Measurements from ENCODE around the gene LDHB.
"Not testable (repeated sequence)": the region's sequence is repeated elsewhere in the genome, so short reads cannot be mapped to it uniquely, and the experiment has no call there.

The LDHB gene

DNA sequence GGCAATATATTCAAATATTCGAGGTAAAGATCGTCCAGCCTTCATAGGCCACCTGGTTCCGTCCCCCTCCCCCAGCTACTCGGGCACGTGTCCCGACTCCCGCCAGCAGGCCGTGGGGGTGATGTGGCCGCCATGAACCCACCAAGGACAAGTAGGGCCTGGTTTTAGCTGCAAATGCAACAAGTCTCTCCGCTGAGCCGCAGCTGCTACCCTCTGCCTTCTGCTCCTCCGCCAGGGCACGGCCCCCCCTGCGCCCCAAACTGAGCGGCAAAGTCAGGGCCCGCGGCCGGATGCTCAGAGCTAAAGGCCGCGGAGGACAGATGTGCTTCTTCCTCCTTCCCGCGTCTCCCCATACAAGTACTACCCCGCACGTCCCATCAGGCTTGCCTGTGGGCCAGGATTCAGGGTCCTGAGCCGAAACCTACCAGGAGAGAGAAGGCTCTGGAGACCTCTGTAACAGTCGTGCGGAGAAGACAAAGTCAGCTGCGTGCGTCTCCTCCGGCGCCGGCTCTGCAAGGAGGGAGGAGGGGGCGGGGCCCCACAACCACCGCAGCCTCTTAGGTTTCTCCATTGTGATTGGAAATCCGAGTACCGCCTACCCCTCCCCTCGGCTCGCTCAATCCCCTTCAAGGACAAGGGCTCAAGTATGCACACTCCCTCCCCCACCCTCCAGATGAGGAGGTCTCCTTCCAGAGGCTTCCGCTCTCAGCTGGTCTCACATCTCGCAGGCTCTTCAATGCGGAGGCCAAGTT is at the start of gene LDHB:
TSS of gene LDHB (minus strand) at position 517 of the 752 bp plus-strand sequence. CDS start 3,171 bp downstream, outside the sequence.
- peak; percentile 91 to 95 for DNase-seq (ENCODE audit: low read depth in 2 of 2)

DNA sequence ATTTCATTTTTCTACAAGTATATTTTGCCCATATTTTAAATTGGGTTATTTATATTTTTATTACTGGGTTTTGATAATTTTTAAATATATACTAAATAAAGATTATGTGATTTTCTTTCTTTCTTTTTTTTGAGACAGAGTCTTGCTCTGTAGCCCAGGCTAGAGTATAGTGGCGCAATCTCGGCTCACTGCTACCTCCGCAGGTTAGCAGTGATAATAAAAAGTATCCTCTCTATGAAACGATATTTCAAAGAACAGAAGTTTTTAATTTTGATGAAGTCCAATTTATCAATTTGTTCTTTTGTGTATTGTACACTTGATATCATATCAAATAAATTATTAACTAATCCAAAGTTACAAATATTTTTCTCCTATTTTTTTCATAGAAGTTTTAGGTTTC is 47.2 kb upstream of the LDHB start:
- DNase-seq (ENCODE audit: low read depth in 2 of 2) = no peak

DNA sequence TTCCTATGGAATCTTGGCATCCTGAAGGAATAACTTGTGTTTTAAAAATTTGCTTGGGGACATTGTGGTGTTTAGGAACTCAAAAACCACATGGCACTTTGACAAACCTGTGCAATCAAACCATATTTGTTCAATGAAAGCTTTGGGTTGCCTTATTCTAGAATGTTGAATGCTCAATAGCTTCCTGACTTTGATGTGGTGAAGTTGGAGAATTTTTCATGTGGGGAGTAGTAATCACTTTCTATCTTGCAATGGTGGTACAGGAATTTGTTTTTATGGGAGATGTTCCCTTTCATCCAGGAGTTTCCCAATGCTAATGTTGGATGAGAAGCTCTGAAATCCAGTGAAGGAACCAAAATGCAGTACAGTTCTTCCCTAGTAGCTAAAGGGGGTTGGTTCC is 42.2 kb upstream of the LDHB start:
- DNase-seq (ENCODE audit: low read depth in 2 of 2) = no peak

DNA sequence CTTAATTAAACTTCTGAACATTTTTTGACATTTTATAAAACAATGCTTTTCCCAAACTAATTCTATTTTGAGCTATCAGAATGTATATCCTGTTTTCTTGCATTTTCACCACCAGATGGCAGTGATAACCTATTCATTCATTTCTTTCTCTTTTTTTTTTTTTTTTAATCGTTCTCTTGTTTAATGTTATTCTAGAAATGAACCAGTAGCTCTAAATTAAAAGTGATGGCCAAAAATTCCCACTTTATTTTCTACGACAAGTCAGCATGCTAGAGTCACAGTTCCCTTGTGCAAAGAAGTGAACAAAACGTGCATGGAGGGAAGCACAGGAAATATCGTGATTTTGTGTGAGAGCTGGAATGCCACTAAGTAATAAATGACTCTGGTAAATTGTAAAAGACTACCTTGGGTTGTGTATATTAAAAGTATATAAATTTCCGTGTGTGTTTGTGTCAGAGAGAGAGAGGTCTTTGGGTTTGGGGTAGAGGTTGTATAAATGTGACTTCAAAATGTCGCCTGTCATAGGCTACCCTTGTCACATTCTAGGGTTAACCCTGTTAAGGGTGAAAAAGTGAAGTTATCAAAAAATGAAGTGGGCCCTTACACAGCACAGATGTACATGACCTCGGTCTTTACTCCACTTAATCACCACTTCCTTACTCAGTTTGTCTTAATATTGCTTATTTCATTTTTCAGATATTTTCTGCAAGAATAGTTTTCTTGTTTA is 40.4 kb upstream of the LDHB start:
- no peak for DNase-seq (ENCODE audit: low read depth in 2 of 2)

DNA sequence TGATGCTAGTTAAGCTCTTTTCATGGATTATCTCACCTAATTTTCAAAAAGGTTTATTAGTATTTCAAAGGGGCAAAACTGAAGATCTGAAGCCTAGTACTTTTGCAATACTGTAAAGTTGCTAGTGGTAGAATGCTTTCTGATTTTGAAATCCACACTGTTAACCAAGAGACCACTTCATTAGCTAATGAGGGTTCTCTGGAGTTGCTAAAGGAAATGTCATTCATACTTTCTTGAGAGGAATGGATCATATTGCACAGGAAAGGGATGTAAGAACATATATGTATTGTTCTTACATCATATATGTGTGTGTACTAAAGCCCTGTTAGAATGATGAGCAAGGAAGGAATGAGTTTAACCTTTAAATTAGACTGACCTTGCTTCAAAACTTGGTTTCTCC is 39.0 kb upstream of the LDHB start:
- no peak for DNase-seq (ENCODE audit: low read depth in 2 of 2)

DNA sequence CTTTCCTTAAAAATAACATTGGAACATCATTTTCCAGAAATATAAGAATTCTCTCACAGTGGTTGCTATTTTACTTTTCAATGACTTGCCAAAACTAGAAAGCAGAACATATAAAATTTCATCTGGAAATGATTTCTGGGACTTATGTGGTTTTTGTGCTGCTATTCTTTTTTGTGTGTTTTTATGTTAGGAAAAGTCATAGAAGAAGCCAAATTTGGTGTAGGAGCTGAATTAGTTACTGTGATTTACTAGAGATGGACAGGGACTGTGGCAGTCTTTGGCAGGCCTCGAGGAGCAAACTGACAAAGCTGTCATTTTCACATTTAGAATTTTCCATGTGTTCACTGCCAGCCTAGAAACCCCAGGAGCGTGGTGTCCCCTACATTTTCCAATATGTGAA is 38.3 kb upstream of the LDHB start:
- DNase-seq (ENCODE audit: low read depth in 2 of 2) = no peak

DNA sequence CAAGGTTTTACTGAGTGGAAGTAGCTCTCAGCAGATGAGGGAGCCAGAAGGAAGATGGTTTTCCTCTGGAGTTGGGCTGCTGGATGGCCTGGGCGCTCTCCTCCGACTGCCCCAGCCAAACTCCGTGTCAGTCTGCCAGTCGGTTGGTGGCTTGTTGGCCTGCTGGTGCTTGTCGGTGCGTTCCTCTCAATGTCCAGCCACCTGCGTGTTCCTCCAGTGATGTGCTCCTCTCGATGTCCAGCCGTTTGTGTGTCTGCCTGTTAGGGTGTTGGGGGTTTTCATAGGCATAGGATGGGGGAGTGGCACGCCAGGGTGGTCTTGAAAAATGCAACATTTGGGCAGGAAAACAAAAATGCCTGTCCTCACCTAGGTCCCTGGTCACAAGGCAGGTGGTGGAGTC is 37.0 kb upstream of the LDHB start:
- no peak for DNase-seq (ENCODE audit: low read depth in 2 of 2)

DNA sequence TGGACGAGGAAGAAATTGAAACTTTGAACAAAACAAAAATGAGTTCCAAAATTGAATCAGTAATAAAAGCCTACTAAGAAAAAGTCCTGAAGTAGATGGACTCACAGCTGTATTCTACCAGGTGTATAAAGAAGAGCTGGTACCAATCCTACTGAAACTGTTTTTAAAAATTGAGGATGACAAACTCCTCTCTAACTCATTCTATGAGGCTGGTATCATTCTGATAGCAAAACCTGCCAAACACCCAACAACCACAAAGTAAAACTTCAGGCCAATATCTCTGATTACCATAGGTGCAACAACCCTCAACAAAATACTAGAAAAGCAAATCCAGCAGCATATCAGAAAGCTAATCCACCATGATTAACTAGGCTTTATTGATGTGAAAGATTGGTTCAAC is 33.9 kb upstream of the LDHB start:
- DNase-seq (ENCODE audit: low read depth in 2 of 2) = no peak

DNA sequence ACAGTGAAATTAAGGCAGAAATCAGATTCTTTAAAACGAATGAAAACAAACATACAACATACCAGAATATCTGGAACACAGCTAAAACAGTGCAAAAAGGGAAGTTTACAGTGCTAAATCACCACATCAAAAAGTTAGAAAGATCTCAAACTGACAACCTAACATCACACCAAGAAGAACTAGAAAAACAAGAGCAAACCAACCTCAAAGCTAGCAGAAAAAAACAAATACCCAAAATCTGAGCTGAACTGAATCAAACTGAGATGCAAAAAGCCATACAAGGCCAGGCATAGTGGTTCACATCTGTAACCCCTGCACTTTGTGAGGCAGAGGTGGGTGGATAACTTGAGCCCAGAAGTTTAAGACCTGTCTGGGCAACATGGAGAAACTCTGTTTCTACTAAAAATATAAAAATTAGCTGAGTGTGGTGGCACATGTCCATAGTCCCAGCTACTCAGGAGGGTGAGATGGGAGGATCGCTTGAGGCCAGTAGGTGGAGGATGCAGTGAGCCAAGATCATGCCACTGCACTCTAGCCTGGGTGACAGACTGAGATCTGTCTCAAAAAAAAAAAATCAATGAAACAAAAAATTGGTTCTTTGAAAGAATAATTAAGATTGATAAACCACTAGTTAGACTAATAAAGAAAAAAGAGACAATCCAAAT is 33.2 kb upstream of the LDHB start:
- DNase-seq (ENCODE audit: low read depth in 2 of 2) = no peak

DNA sequence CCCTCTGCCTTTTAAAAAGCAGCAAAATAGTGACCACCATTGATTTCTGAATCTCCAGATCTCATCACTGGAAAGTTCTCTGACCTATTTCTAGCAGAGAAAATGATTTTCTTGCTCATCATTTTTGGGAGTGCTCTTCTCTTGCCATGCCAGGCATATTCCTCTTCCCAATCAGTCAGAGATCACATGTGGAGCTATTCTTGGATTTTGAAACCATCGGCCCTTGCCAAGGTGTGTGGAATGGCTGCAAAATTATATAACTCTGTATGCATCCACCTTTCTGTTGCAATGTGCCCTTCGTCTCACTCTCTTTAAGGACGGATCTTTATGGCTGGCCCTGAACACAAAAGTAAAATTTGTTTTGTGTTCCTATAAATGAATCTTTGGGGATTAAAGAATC is 25.5 kb upstream of the LDHB start:
- DNase-seq (ENCODE audit: low read depth in 2 of 2) = no peak

DNA sequence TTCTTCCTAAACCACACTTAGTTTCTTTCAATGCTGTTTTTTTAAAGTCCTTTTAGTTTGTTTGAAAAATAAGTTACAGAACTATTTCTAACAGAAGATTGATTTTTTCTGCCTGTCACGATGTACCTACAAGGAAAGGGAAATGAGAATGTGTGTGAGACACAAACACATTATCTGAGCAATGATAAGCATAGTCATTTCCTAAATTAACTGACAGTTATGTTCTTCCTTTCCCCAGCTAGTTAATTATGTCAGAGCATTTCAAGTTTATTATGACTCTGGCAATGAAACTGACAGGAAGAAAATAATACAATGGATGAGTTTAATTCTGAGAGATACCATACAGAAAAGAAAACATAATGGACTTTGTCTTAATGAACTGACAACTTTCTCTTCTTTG is 21.3 kb upstream of the LDHB start:
- no peak for DNase-seq (ENCODE audit: low read depth in 2 of 2)

DNA sequence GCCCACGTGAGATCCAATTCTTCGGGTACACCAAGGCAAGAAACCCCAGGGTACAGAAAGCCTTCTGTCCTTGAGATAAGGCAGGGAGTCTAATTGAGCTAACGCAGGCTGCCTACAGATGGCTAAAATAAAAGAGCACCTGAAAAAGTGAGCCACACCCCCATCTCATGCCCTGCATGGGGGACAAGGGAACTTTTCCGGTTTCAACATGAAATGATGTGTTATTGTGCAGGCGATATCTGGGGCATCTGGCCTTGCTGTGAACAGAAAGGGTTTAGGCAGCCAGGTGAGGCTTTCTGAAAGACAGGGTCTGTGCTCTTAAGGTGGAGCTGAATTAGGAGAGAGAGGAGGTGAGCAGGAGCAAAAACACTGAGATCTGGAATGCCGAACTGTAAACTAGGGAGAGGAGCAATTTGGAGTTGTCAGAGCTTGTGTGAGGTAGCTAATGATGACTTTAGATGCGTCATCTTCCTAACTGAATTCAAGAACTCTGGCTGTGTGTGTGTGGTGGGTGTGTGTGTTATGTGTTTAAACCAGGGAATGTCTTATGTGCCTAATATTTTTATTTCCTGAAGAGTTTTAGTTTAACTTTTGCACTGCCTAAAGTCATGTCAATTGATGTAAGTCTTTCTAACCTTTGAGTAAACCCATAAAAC is 20.1 kb upstream of the LDHB start:
- DNase-seq (ENCODE audit: low read depth in 2 of 2) = no peak

DNA sequence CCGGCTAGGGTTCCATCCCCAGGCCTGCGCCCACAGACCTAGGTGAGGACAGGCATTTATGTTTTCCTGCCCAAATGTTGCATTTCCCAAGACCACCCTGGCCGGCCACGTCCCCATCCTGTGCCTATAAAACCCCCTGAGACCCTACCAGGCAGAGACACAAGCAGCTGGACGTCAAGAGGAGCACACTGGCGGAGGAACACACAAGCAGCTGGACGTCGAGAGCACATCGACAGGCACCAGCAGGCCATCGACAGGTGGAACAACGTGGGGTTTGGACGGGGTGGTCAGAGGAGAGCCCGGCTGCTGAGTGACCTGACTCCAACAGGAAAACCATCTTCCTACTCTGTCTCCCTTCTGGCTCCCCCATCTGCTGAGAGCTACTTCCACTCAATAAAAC is 19.6 kb upstream of the LDHB start:
- DNase-seq (ENCODE audit: low read depth in 2 of 2) = no peak

DNA sequence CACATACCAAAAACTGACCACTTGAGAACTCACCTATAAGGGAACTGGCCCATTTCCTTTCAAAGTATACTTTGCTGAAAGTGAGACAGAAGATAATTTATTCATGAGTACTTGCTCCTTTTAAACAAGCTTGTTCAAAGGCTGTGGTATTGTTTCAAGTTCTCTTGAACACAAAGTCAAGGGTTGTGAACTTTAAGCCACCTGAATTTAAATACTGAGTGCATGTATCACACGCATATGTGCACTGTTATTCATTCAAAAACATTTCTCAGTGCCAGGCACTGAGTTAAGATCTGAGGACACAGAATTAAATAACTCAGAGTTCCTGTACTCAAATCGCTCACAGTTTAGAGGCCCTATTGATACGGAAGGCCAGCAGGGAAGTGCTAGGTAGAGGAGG is 19.1 kb upstream of the LDHB start:
- no peak for DNase-seq (ENCODE audit: low read depth in 2 of 2)

DNA sequence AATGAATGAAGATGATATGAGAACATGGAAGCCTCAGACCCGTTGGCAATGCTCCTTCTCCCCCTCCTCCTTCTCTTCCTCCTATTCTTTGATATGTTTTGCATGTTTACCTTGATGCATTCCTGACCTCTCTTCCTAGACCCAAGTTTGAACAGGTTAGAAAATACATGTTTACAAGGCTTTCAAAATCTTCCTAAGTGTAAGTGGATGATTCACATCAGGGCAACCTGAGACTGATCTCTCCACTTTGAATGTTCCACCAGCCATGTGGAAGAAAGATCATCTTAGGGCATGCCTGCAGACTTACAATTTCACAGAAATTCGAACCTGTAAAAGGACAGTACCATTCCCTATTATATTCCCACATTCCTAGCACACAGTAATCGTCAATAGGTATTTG is 18.0 kb upstream of the LDHB start:
- DNase-seq (ENCODE audit: low read depth in 2 of 2) = no peak

DNA sequence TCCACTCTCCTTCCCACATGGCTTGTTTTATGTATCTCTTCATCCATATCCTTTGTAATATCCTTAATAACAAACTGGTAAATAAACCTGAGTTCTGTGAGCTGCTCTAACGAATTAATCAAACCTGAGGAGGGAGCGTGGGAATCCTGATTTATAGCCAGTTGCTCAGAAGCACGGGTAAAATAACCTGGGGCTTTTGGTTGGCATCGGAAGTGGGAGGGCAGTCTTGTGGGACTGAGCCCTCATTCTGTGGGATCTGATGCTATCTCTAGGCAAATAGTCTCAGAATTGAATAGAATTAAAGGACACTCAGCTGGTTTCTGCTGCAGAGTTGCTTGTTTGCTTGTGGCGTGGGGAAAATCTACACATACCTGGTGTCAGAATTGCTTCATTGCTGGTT is 17.5 kb upstream of the LDHB start:
- no peak for DNase-seq (ENCODE audit: low read depth in 2 of 2)

DNA sequence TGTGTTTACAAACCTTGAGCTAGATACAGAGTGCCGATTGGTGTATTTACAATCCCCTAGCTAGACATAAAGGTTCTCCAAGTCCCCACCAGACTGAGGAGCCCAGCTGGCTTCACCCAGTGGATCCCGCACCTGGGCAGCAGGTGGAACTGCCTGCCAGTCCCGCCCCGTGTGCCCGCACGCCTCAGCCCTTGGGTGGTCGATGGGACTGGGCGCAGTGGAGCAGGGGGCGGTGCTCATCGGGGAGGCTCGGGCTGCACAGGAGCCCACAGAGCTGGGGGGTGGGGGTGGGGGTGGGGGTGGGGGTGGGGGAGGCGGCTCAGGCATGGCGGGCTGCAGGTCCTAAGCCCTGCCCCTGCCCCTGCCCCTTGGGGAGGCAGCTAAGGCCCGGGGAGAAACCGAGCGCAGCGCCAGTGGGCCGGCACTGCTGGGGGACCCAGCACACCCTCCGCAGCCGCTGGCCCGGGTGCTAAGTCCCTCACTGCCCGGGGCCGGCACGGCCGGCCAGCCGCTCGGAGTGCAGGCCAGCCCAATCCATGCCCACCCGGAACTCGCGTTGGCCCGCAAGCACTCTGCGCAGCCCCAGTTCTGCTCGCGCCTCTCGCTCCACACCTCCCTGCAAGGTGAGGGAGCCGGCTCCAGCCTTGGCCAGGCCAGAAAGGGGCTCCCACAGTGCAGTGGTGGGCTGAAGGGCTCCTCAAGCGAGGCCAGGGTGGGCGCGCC is 16.3 kb upstream of the LDHB start:
- not testable (repeated sequence) for DNase-seq (ENCODE audit: low read depth in 2 of 2)

DNA sequence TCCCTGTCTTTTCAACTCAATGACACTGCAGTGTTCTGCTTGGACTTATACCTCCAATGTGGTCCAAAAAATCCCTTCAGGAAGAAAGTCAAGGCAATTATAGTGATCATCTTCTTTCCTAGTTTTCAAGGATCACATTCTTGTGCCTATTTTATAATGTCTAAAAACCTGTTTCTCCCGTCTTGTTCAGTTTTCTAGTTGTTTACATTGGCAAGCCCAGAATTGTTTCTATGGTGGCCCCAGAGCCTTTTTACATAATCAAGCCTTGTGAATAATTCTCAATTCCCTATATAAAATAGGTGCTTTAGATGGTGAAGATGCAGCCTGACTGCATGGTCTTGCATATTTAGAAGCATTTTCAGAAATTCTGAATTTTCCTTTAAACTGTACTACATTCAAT is 14.5 kb upstream of the LDHB start:
- DNase-seq (ENCODE audit: low read depth in 2 of 2) = no peak

DNA sequence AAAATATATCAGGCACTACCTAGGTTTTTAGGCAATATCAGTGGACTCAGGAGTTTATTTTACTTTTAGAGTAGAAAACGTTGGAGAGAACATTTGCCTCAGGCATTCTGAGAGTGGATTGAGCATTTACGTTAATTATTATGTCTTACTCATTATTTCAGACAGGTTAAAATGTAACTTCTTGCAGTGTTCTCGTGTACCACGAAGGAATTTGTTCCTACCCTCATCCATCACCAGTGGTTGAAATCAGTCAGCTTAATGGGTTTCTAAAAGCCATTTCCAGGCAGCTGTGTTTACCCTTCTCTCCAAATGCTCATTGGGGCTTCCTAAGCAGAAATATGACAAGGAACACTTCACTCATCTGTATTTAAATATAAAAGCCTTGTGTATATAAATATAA is 9.1 kb upstream of the LDHB start:
- DNase-seq (ENCODE audit: low read depth in 2 of 2) = no peak

DNA sequence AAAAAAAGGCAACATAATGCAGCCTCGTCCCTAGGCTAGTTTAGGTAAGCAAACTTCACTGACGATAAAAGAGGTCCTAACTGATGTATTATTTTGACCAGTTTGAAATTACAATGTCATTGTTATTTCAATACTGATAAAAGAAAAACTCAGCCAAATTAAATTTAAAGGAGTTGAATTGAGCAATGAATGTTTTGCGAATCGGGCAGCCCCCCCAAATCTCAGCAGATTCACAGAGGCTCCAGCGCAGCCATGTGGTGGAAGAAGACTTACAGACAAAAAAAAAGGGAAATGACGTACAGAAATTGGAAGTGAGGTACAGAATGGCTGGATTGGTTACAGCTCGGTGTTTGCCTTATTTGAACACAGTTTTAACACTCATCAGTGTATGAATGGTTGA is 8.2 kb upstream of the LDHB start:
- DNase-seq (ENCODE audit: low read depth in 2 of 2) = no peak

DNA sequence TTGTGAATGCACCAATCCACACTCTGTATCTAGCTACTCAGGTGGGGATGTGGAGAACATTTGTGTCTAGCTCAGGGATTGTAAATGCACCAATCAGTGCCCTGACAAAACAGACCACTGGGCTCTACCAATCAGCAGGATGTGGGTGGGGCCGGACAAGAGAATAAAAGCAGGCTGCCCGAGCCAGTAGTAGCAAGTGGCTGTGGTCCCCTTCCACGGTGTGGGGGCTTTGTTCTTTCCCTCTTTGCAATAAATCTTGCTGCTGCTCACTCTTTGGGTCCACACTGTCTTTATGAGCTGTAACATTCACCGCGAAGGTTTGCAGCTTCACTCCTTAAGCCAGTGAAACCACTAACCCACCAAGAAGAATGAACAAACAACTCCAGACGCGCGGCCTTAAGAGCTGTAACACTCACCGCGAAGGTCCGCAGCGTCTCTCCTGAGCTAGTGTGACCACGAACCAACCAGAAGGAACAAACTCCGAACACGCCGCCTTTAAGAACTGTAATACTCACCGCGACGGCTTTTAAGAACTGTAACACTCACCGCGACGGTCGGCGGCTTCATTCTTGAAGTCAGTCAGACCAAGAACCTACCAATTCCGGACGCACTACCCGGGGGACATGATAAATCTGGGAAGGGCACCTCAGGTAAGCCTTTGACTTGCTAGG is 4.6 kb upstream of the LDHB start:
- no peak for DNase-seq (ENCODE audit: low read depth in 2 of 2)

Measured in activated CD4-positive, alpha-beta T cell treated with anti-CD3 and anti-CD28 coated beads for 24 hours (primary cell).